ENCODE data around the gene ZNF774. TPM values are rescaled to one million over a fixed set of nuclear protein-coding genes. Genes with fewer than 3 reads are reported as not detected.
A peak's percentile ranks its signal among the peaks of the same experiment; 100 is the strongest.
"Not testable (repeated sequence)": the region's sequence is repeated elsewhere in the genome, so short reads cannot be mapped to it uniquely, and the experiment has no call there.

ZNF774 gene
- total and polyA plus RNA-seq, 2 experiments from 2014 or later: 0.22 to 1.6 TPM

- DNase-seq: peak; percentile 43
- no peaks in the 10 kb centered on the region for H3K27me3 ChIP-seq (replicated peaks; ENCODE audit: insufficient read depth)
- no peak overlapping the region for H3K27ac ChIP-seq
- in situ Hi-C loops (cut with MboI): no loop called here
- TF ChIP-seq EZH2phosphoT487 (IDR thresholded peaks at IDR 0.05; ENCODE audit: insufficient read depth, low read depth): no peak
- TF ChIP-seq EZH2 (IDR thresholded peaks at IDR 0.05; ENCODE audit: insufficient read depth, poor library complexity, severe bottlenecking): no peak
- no peaks in the 10 kb centered on the region for H4K20me1 ChIP-seq (ENCODE audit: insufficient read depth)
- H3K36me3 ChIP-seq (ENCODE audit: low read depth): no peaks in the 10 kb centered on the region
- H3K9ac ChIP-seq: no peak overlapping the region
- H3K4me3 ChIP-seq: no peak overlapping the region
- H3K79me2 ChIP-seq (ENCODE audit: insufficient read depth): no peaks in the 10 kb centered on the region
- H3K9me2 ChIP-seq (ENCODE audit: insufficient read depth): no peaks in the 10 kb centered on the region
- H3K4me2 ChIP-seq (ENCODE audit: unreplicated experiment): no peak overlapping the region
- no peaks in the 10 kb centered on the region; the same call in 1 of the 2 replicates for H3F3A ChIP-seq (ENCODE audit: insufficient read depth)
- H3K9me3 ChIP-seq (ENCODE audit: low read depth): no peaks in the 10 kb centered on the region
- 66 to 68% methylated on average over 5 of the region's 5 CpGs for WGBS, 2 experiments (ENCODE audit: low coverage in 1 of 2, low lambda C conversion rate in 2 of 2, missing lambda C conversion rate in 2 of 2)
- no peak overlapping the region for H2AFZ ChIP-seq
- 0 out of 2 replicates have a peak, but pooled peaks cover 6% of the 10 kb centered on the region for H3K4me1 ChIP-seq (ENCODE audit: insufficient read depth)
Observed at GRCh38 chr15:90343302-90343790, 8.7 kb upstream of the ZNF774 start.

- 0 out of 2 replicates have a peak, but pooled peaks cover 6% of the 10 kb centered on the region for H3K4me1 ChIP-seq (ENCODE audit: insufficient read depth)
- in situ Hi-C loops (cut with MboI): no loop called here
- H3F3A ChIP-seq (ENCODE audit: insufficient read depth): no peaks in the 10 kb centered on the region; the same call in 1 of the 2 replicates
- WGBS, 2 experiments (ENCODE audit: low coverage in 1 of 2, low lambda C conversion rate in 2 of 2, missing lambda C conversion rate in 2 of 2): 68 to 81% methylated on average over 1 of the region's 1 CpG
- no peak overlapping the region for H3K4me2 ChIP-seq (ENCODE audit: unreplicated experiment)
- H3K27me3 ChIP-seq (replicated peaks; ENCODE audit: insufficient read depth): no peaks in the 10 kb centered on the region
- no peak overlapping the region for H3K9ac ChIP-seq
- DNase-seq: no peak
- H3K9me3 ChIP-seq (ENCODE audit: low read depth): no peaks in the 10 kb centered on the region
- H4K20me1 ChIP-seq (ENCODE audit: insufficient read depth): no peaks in the 10 kb centered on the region
- no peak overlapping the region for H3K4me3 ChIP-seq
- no peak for TF ChIP-seq EZH2phosphoT487 (IDR thresholded peaks at IDR 0.05; ENCODE audit: insufficient read depth, low read depth)
- TF ChIP-seq EZH2 (IDR thresholded peaks at IDR 0.05; ENCODE audit: insufficient read depth, poor library complexity, severe bottlenecking): no peak
- no peaks in the 10 kb centered on the region for H3K9me2 ChIP-seq (ENCODE audit: insufficient read depth)
- H3K36me3 ChIP-seq (ENCODE audit: low read depth): no peaks in the 10 kb centered on the region
- no peaks in the 10 kb centered on the region for H3K79me2 ChIP-seq (ENCODE audit: insufficient read depth)
- no peak overlapping the region for H3K27ac ChIP-seq
- no peak overlapping the region for H2AFZ ChIP-seq
Observed at GRCh38 chr15:90344662-90345061, 7.4 kb upstream of the ZNF774 start.

GRCh38 chr15:90345857-90346256 lies 6.2 kb upstream of the ZNF774 start:
- TF ChIP-seq EZH2 (IDR thresholded peaks at IDR 0.05; ENCODE audit: insufficient read depth, poor library complexity, severe bottlenecking) (no peak), EZH2phosphoT487 (IDR thresholded peaks at IDR 0.05; ENCODE audit: insufficient read depth, low read depth) (no peak)
- whole genome bisulfite sequencing, 2 experiments (ENCODE audit: low coverage in 1 of 2, low lambda C conversion rate in 2 of 2, missing lambda C conversion rate in 2 of 2): 8 to 10% methylated on average over 2 of the region's 2 CpGs

GRCh38 chr15:90347431-90348065 lies 4.5 kb upstream of the ZNF774 start:
- DNase-seq: not testable (repeated sequence)
- 92 to 95% methylated on average over 1 of the region's 1 CpG for WGBS, 2 experiments (ENCODE audit: low coverage in 1 of 2, low lambda C conversion rate in 2 of 2, missing lambda C conversion rate in 2 of 2)

More at GRCh38 chr15:90345857-90346256, 6.2 kb upstream of the ZNF774 start:
- no peaks in the 10 kb centered on the region for H3K27me3 ChIP-seq (replicated peaks; ENCODE audit: insufficient read depth)
- H3F3A ChIP-seq (ENCODE audit: insufficient read depth): no peaks in the 10 kb centered on the region; the same call in 1 of the 2 replicates
- H3K27ac ChIP-seq: no peak overlapping the region
- H3K4me2 ChIP-seq (ENCODE audit: unreplicated experiment): no peak overlapping the region
- in situ Hi-C loops (cut with MboI): no loop called here
- no peak overlapping the region for H3K4me3 ChIP-seq
- no peak overlapping the region for H3K9ac ChIP-seq
- H3K9me3 ChIP-seq (ENCODE audit: low read depth): no peaks in the 10 kb centered on the region
- no peaks in the 10 kb centered on the region for H4K20me1 ChIP-seq (ENCODE audit: insufficient read depth)
- H3K79me2 ChIP-seq (ENCODE audit: insufficient read depth): no peaks in the 10 kb centered on the region
- H3K4me1 ChIP-seq (ENCODE audit: insufficient read depth): 0 out of 2 replicates have a peak, but pooled peaks cover 6% of the 10 kb centered on the region
- no peaks in the 10 kb centered on the region for H3K9me2 ChIP-seq (ENCODE audit: insufficient read depth)
- H3K36me3 ChIP-seq (ENCODE audit: low read depth): no peaks in the 10 kb centered on the region
- no peak overlapping the region for H2AFZ ChIP-seq
- no peak for DNase-seq

More at GRCh38 chr15:90347431-90348065, 4.5 kb upstream of the ZNF774 start:
- H3K4me2 ChIP-seq (ENCODE audit: unreplicated experiment); H4K20me1 ChIP-seq (ENCODE audit: insufficient read depth); H3K36me3 ChIP-seq (ENCODE audit: low read depth); H3K9ac ChIP-seq; in situ Hi-C loops (cut with MboI); H3K27ac ChIP-seq; H3F3A ChIP-seq (ENCODE audit: insufficient read depth); H3K9me3 ChIP-seq (ENCODE audit: low read depth); H3K4me3 ChIP-seq; H3K9me2 ChIP-seq (ENCODE audit: insufficient read depth); H3K79me2 ChIP-seq (ENCODE audit: insufficient read depth); H3K27me3 ChIP-seq (replicated peaks; ENCODE audit: insufficient read depth); H3K4me1 ChIP-seq (ENCODE audit: insufficient read depth); H2AFZ ChIP-seq: not testable (repeated sequence)

Data from GM23248 (cell line).